Activated CD4-positive, CD25-positive, alpha-beta regulatory T cell treated with anti-CD3 and anti-CD28 coated beads, Interleukin-2, amount 50 U/mL, for 72 hours (primary cell): Measurements from ENCODE around the gene RPS19BP1.

ENCODE experiments used
- DNase-seq: peaks from one replicate; pipeline ENCODE4 v3.0.0; 2021

The RPS19BP1 gene

GRCh38 chr22:39532215-39533073 lies at the start of gene RPS19BP1:
RPS19BP1 (minus strand) TSS chr22:39532748; CDS start chr22:39532738, 10 bp downstream.
- DNase-seq = peak; percentile 98

GRCh38 chr22:39581303-39581702 lies 48.8 kb upstream of the RPS19BP1 start:
- no peak for DNase-seq

- DNase-seq = no peak
Measured at GRCh38 chr22:39580795-39581194, 48.2 kb upstream of the RPS19BP1 start.

GRCh38 chr22:39580006-39580441 lies 47.5 kb upstream of the RPS19BP1 start:
- DNase-seq = no peak

GRCh38 chr22:39577900-39578299 lies 45.4 kb upstream of the RPS19BP1 start:
- no peak for DNase-seq

- no peak for DNase-seq
Measured at GRCh38 chr22:39577366-39577765, 44.8 kb upstream of the RPS19BP1 start.

- DNase-seq = no peak
Measured at GRCh38 chr22:39576027-39576426, 43.5 kb upstream of the RPS19BP1 start.

- no peak for DNase-seq
Measured at GRCh38 chr22:39575552-39575825, 42.9 kb upstream of the RPS19BP1 start.

- no peak for DNase-seq
Measured at GRCh38 chr22:39574779-39575551, 42.4 kb upstream of the RPS19BP1 start.

- DNase-seq = no peak
Measured at GRCh38 chr22:39571538-39571937, 39.0 kb upstream of the RPS19BP1 start.

- no peak for DNase-seq
Measured at GRCh38 chr22:39570665-39571064, 38.1 kb upstream of the RPS19BP1 start, which contains the start of gene CACNA1I. CACNA1I (plus strand) TSS chr22:39570753; CDS start chr22:39570753, 0 bp downstream.

- no peak for DNase-seq
Measured at GRCh38 chr22:39570226-39570625, 37.7 kb upstream of the RPS19BP1 start.

GRCh38 chr22:39569066-39569465 lies 36.5 kb upstream of the RPS19BP1 start:
- DNase-seq = no peak

- no peak for DNase-seq
Measured at GRCh38 chr22:39568278-39568981, 35.9 kb upstream of the RPS19BP1 start.

GRCh38 chr22:39567135-39567946 lies 34.8 kb upstream of the RPS19BP1 start:
- DNase-seq = no peak

- DNase-seq = no peak
Measured at GRCh38 chr22:39565414-39565944, 32.9 kb upstream of the RPS19BP1 start.

- DNase-seq = no peak
Measured at GRCh38 chr22:39563571-39564428, 31.3 kb upstream of the RPS19BP1 start.

- DNase-seq = no peak
Measured at GRCh38 chr22:39562839-39563489, 30.4 kb upstream of the RPS19BP1 start.

- DNase-seq = no peak
Measured at GRCh38 chr22:39560127-39560526, 27.6 kb upstream of the RPS19BP1 start.

GRCh38 chr22:39559456-39560105 lies 27.0 kb upstream of the RPS19BP1 start:
- DNase-seq = no peak
